Esophagus muscularis mucosa (tissue), 4 donors: ENCODE measurements around the gene CNTD1.

ENCODE experiments used
- EP300 ChIP-seq: sonication (generic); formaldehyde crosslinking; IDR thresholded peaks from one replicate; pipeline ENCODE4 v1.6.1; 2017; ENCODE audit warnings: antibody characterized with exemption
- POLR2A ChIP-seq: fragments of 450-650 bp; IDR thresholded peaks from one replicate; pipeline ENCODE4 v1.6.1; 2017; ENCODE audit warnings: antibody characterized with exemption, moderate library complexity, mild to moderate bottlenecking, low read depth
- POLR2AphosphoS5 ChIP-seq, 2 donors: sonication (generic); formaldehyde crosslinking; IDR thresholded peaks; one replicate each; pipeline ENCODE4 v1.6.1; 2017; ENCODE audit warnings: antibody characterized with exemption in 2 of 2
- TF ChIP-seq, protein P1 (sequence below), 3 experiments: fragments of 200-600 bp in 2 of 3; fragments of 450-650 bp in 1 of 3; sonication (generic) in 2 of 3; IDR thresholded peaks; one replicate each; pipeline ENCODE4 v1.5.1; 2017 to 2019; ENCODE audit warnings: antibody characterized with exemption in 3 of 3, mild to moderate bottlenecking in 2 of 3, moderate library complexity in 1 of 3

DNA sequence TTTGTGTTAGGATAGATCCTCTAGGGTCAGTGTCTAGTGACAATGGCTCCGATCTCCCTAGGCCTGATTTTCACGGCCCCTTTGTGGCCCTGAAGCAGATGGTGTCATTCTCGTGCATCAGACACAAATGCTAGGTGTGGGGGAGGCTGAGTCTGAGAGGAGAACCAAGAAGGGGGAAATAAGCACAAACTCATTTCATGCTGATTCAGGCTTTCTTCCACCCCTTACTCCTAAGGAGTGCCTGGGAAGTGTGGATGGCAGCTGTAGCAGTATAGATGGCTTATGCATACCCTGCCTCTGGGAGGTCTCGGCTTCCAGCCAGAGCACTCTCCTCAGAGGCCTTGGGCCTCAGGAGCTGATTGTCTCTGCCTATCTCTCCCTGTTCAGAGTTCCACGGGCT, 20.1 kb upstream of the CNTD1 start:
- TF ChIP-seq, protein P1, sequence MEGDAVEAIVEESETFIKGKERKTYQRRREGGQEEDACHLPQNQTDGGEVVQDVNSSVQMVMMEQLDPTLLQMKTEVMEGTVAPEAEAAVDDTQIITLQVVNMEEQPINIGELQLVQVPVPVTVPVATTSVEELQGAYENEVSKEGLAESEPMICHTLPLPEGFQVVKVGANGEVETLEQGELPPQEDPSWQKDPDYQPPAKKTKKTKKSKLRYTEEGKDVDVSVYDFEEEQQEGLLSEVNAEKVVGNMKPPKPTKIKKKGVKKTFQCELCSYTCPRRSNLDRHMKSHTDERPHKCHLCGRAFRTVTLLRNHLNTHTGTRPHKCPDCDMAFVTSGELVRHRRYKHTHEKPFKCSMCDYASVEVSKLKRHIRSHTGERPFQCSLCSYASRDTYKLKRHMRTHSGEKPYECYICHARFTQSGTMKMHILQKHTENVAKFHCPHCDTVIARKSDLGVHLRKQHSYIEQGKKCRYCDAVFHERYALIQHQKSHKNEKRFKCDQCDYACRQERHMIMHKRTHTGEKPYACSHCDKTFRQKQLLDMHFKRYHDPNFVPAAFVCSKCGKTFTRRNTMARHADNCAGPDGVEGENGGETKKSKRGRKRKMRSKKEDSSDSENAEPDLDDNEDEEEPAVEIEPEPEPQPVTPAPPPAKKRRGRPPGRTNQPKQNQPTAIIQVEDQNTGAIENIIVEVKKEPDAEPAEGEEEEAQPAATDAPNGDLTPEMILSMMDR (IDR thresholded peaks at IDR 0.05), result no peak
- TF ChIP-seq POLR2AphosphoS5 (IDR thresholded peaks at IDR 0.05) (no peak), POLR2A (no peak), EP300 (no peak)
